AG04450 (cell line): ENCODE data around the gene ARNT2. TPM values are rescaled to one million over a fixed set of nuclear protein-coding genes. Genes with fewer than 3 reads are reported as not detected.

ENCODE experiments used
- CTCF ChIA-PET: fragments of 300-600, 350-600 bp; formaldehyde crosslinking; extraction: SDS; loops from one replicate; lab custom pipeline; 2022; ENCODE audit warnings: antibody characterized with exemption, inconsistent platforms; lab: Charles Lee
- POLR2A ChIA-PET: fragments of 350-600 bp; formaldehyde crosslinking; extraction: SDS; loops from one replicate; lab custom pipeline; 2021; ENCODE audit warnings: antibody characterized with exemption, inconsistent platforms; lab: Yijun Ruan, JAX
- DNase-seq: peaks from one replicate; pipeline ENCODE4 v3.0.0-alpha.2; 2011; ENCODE audit warnings: low read depth, low spot score
- H3K27ac ChIP-seq: one replicate; pipeline ENCODE4 v1.5.1; 2012; ENCODE audit warnings: low read depth, low read length, control low read depth
- H3K27me3 ChIP-seq: one replicate; pipeline ENCODE4 v1.6.0; 2012; ENCODE audit warnings: low read length; ENCODE audit not compliant: control insufficient read depth, insufficient read depth
- H3K4me3 ChIP-seq: 2 replicates; pipeline ENCODE4 v1.5.1; 2011; ENCODE audit warnings: mild to moderate bottlenecking, low read depth, low read length, control low read depth
- H3K9me3 ChIP-seq: 2 replicates; pipeline ENCODE4 v1.5.1; 2012; ENCODE audit warnings: low read length; ENCODE audit not compliant: control insufficient read depth, insufficient read depth
- polyA plus RNA-seq: library from polyadenylated mRNA; depleted of rRNA; stranded (reverse); fragments of >200 nt; gene quantifications from 2 replicates; pipeline ENCODE4 v1.2.3, GENCODE V29; 2011
- TF ChIP-seq, protein P1 (sequence below): IDR thresholded peaks from 2 replicates; pipeline ENCODE4 v1.5.1; 2011; ENCODE audit warnings: low read depth, low read length, control low read depth, inconsistent platforms

The ARNT2 gene
- polyA plus RNA-seq, 1 experiment: 36.8 TPM

DNA sequence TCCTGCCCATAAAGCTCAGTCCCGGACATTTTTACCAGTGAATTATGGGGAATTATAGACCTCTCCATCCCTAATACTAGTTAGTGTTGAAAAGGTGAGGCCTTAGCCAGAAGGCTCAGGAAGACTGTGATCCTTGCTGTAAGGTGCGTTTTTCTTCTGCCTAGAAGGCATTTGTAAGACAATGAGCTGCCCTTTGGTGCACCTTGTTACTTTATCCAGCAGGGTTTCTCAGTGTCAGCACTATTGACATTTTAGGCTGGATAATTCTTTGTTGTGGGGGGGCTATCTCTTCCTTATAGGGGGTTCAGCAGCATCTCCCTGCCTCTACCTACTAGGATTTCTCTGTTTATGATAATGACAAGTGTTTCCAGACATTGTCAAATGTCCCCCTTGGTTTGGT is 182.8 kb downstream of the ARNT2 start:
- Histone ChIP-seq H3K9me3 (no peaks in the 10 kb centered on the region; the same call in 1 of the 2 replicates), H3K27ac (peak overlapping the region; percentile 97), H3K4me3 (no peak overlapping the region), H3K27me3 (no peaks in the 10 kb centered on the region)
- ChIA-PET POLR2A (no interaction called here), CTCF (interaction anchor here (1.0 to 3.5 kb wide), 4 partner anchors 19 to 383 kb away, joined by 4 to 15 read pairs (median 4); partner anchors contain the start of gene CEMIP)
- TF ChIP-seq, protein P1, sequence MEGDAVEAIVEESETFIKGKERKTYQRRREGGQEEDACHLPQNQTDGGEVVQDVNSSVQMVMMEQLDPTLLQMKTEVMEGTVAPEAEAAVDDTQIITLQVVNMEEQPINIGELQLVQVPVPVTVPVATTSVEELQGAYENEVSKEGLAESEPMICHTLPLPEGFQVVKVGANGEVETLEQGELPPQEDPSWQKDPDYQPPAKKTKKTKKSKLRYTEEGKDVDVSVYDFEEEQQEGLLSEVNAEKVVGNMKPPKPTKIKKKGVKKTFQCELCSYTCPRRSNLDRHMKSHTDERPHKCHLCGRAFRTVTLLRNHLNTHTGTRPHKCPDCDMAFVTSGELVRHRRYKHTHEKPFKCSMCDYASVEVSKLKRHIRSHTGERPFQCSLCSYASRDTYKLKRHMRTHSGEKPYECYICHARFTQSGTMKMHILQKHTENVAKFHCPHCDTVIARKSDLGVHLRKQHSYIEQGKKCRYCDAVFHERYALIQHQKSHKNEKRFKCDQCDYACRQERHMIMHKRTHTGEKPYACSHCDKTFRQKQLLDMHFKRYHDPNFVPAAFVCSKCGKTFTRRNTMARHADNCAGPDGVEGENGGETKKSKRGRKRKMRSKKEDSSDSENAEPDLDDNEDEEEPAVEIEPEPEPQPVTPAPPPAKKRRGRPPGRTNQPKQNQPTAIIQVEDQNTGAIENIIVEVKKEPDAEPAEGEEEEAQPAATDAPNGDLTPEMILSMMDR: no peak
- DNase-seq: no peak

DNA sequence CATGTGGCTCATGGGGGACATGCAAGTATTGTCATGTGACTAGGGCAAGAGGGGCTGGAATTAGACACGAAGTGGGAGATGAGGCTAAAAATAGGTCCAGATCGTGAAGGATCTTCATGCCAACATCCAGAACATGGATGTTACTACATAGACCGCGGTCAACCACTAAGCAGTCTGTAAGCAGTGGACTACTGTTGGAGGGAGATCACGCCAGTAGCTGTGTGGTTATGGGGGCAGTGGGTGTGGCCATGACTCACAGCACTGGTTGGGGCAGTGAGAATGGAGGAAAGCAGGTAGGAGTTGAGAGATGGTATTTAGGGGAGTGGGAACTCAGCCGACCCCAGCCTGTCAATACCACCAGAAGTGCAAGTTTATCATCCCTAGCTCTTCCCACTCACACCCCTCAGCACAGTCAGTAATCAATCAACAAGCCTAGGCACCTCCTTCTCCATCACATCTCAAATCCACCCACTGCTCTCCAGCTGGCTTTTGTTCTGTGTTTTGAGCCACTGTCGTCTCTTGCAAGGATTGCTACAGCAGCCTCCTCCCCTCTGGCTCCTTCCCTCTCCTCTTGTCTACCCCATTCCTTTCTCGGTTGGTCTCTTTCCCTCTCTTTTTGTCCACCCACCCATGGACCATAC is 183.8 kb downstream of the ARNT2 start:
- ChIA-PET CTCF (interaction anchor here (1.2 to 3.5 kb wide), 2 partner anchors 20 to 148 kb away, joined by 4 to 15 read pairs; no protein-coding TSS in a partner anchor), POLR2A (interaction anchor here (0.6 to 1.8 kb wide), 2 partner anchors 192 to 774 kb away, joined by 4 to 12 read pairs; partner anchors contain the start of gene CEMIP)
- Histone ChIP-seq H3K4me3 (no peak overlapping the region), H3K27ac (peak overlapping the region; percentile 97), H3K27me3 (no peaks in the 10 kb centered on the region), H3K9me3 (peaks cover 5% of the 10 kb centered on the region)
- no peak for DNase-seq
- TF ChIP-seq, protein P1: no peak

- H3K27me3 ChIP-seq: no peaks in the 10 kb centered on the region
- ChIA-PET CTCF (interaction anchor here (3.5 kb wide), 1 partner anchor 21 kb away, joined by 15 read pairs; no protein-coding TSS in a partner anchor), POLR2A (interaction anchor here (1.0 to 1.8 kb wide), 2 partner anchors 107 to 191 kb away, joined by 6 to 12 read pairs; partner anchors contain the start of genes ABHD17C and CEMIP)
- peaks cover 5% of the 10 kb centered on the region for H3K9me3 ChIP-seq
- peak overlapping the region; percentile 97 for H3K27ac ChIP-seq
- H3K4me3 ChIP-seq: no peak overlapping the region
- TF ChIP-seq, protein P1: no peak
- peak; percentile 95 for DNase-seq
These were observed 184.6 kb downstream of the ARNT2 start for GRCh38 chr15:80588801-80589200.

GRCh38 chr15:80590761-80591355 is 186.7 kb downstream of the ARNT2 start:
- POLR2A ChIA-PET: no interaction called here
- no peaks in the 10 kb centered on the region for H3K27me3 ChIP-seq
- TF ChIP-seq, protein P1: no peak
- peaks cover 5% of the 10 kb centered on the region for H3K9me3 ChIP-seq
- CTCF ChIA-PET: no interaction called here
- DNase-seq: no peak
- H3K4me3 ChIP-seq: no peak overlapping the region
- no peak overlapping the region for H3K27ac ChIP-seq

GRCh38 chr15:80591471-80591870 is 187.3 kb downstream of the ARNT2 start:
- CTCF ChIA-PET: interaction anchor here (0.6 kb wide), 1 partner anchor 590 kb away, joined by 3 read pairs; no protein-coding TSS in a partner anchor

More at GRCh38 chr15:80591471-80591870, 187.3 kb downstream of the ARNT2 start:
- POLR2A ChIA-PET: no interaction called here
- no peaks in the 10 kb centered on the region for H3K27me3 ChIP-seq
- DNase-seq: no peak
- TF ChIP-seq, protein P1: no peak
- peaks cover 5% of the 10 kb centered on the region for H3K9me3 ChIP-seq
- no peak overlapping the region for H3K4me3 ChIP-seq
- H3K27ac ChIP-seq: no peak overlapping the region
